ENCODE data around the gene BHLHE23. TPM values are rescaled to one million over a fixed set of nuclear protein-coding genes. Genes with fewer than 3 reads are reported as not detected.

The BHLHE23 gene
- polyA plus RNA-seq, 1 donor, result not detected

DNA sequence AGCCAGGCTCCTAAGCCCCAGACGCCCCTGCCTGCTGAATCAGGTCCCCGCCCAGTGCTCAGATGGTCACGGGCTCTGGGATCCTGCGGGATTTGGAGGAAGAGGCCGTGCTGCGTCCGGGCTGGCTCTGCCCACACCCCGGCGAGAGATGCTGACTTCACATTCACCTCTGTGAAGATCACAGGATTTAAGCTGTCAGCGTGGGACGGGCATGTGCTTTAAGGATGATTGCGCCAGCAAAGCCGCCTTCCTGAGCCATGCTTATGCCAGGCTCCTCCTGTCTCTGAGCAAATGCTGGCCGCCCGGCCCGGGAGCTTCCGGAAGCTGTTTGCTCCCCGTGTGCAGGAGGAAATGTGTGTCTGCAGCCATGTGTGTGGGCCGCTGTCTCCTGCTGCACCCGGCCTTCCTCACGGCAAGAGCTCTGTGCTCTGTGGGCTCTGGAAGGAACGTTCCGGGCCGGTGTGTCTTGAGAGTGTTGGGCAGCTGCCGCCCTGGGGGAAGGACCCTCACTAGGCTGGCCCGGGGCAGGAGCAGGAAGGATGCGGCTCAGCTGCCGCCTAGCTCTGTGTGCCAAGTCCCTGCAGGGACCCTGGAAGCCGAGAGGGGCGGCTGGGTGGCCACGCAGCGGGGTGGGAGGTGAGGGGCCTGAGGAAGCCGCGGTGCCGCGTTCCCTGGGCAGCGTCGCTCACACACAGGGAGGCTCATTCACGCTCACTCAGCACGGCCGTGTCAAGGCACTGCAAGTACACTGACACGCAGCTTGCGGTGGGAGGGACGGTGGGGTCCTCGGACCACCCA is 19.0 kb upstream of the BHLHE23 start:
- peaks cover 91% of the 10 kb centered on the region for H3K27me3 ChIP-seq (ENCODE audit: control insufficient read depth, insufficient read depth, low read length)
- WGBS (ENCODE audit: insufficient coverage, low lambda C conversion rate), result no CpG with 5 or more reads among the region's 45 CpGs
- H3K27ac ChIP-seq (ENCODE audit: low read length), result no peak overlapping the region
- H3K9me3 ChIP-seq (ENCODE audit: control insufficient read depth, low read depth, low read length), result peaks cover 3% of the 10 kb centered on the region
- no peak overlapping the region for H3K4me3 ChIP-seq (ENCODE audit: low read length)
- no peak for DNase-seq
- H3K4me1 ChIP-seq (ENCODE audit: control insufficient read depth, insufficient read depth, low read length), result no peaks in the 10 kb centered on the region
- H3K36me3 ChIP-seq (ENCODE audit: control insufficient read depth, insufficient read depth, low read length), result no peaks in the 10 kb centered on the region

DNA sequence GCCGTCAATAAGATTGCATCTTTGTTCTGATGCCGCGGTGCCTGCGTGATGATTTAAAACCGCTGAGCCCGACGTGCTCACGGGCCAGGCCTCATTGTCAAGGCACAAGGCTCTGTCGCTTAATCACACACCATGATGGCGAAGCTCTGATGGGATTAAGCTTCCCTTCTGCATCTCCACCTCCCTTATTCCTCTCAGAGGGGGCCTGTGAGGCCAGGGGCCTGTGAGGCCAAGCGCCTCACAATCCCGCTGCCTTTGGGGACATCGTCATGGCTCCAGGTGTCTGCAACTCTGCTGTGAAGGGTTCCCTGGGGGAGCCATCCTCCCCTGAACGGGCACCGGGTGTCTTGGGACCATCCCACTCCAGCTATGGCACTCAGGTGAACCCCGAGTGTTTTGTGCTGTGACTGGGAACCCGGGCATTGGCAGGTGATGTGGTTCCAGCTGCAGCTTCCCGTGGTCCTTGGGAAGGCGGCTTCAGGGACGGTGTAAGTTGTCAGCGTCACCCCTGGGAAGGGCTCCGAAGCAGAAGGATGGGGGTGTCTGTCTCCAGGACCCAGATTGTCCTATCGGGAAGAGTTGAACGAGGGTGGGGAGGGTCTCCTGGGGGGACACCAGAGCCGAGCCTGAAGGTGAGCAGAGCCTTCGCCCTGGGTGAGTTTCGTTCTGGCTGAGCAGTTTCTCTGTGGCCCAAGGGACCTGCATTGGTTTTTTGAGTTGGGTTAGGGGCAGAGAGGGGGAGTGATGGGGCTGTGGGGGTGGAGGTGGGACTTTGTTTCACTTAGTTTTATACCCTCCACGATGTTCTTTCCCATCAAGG is 18.0 kb upstream of the BHLHE23 start:
- Histone ChIP-seq H3K9me3 (ENCODE audit: control insufficient read depth, low read depth, low read length) (peaks cover 3% of the 10 kb centered on the region), H3K4me1 (ENCODE audit: control insufficient read depth, insufficient read depth, low read length) (no peaks in the 10 kb centered on the region), H3K36me3 (ENCODE audit: control insufficient read depth, insufficient read depth, low read length) (no peaks in the 10 kb centered on the region), H3K4me3 (ENCODE audit: low read length) (no peak overlapping the region), H3K27ac (ENCODE audit: low read length) (no peak overlapping the region), H3K27me3 (ENCODE audit: control insufficient read depth, insufficient read depth, low read length) (peaks cover 91% of the 10 kb centered on the region)
- 57% methylated on average over 1 of the region's 28 CpGs for WGBS (ENCODE audit: insufficient coverage, low lambda C conversion rate)
- no peak for DNase-seq

DNA sequence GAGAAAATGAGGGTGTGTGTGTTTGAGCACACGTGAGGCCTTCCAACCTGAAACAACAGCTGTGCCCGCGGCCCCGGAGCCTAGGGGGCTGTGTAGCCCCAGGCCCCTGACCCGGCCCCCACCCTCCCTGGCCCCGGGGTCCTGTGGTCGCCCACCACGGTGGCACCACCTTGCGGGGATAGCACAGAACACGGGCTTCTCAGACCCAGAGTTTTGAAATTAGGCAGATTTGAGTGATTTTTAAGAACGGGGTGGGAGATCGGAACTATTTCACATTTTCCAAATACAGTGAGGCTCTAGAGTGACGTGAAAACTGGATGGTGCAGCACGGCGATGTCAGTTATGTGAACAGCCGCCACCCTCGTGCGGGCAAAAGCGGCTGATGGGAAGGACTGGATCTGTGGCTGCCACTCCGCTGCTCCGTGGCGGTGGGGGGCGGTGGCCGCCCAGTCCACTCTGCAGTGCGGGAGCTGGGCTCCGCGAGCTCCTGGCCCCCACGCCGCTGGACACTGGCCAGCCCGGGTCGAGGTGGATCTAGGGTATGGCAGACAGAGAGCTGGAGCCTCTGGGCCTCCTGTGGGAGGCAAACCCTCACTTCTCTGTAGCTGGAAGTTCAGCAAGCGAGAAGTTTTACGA is 17.3 kb upstream of the BHLHE23 start:
- DNase-seq, result no peak
- no peaks in the 10 kb centered on the region for H3K36me3 ChIP-seq (ENCODE audit: control insufficient read depth, insufficient read depth, low read length)
- peaks cover 90% of the 10 kb centered on the region for H3K27me3 ChIP-seq (ENCODE audit: control insufficient read depth, insufficient read depth, low read length)
- H3K4me3 ChIP-seq (ENCODE audit: low read length), result no peak overlapping the region
- WGBS (ENCODE audit: insufficient coverage, low lambda C conversion rate), result no CpG with 5 or more reads among the region's 33 CpGs
- H3K4me1 ChIP-seq (ENCODE audit: control insufficient read depth, insufficient read depth, low read length), result no peaks in the 10 kb centered on the region
- H3K9me3 ChIP-seq (ENCODE audit: control insufficient read depth, low read depth, low read length), result peaks cover 3% of the 10 kb centered on the region
- no peak overlapping the region for H3K27ac ChIP-seq (ENCODE audit: low read length)

DNA sequence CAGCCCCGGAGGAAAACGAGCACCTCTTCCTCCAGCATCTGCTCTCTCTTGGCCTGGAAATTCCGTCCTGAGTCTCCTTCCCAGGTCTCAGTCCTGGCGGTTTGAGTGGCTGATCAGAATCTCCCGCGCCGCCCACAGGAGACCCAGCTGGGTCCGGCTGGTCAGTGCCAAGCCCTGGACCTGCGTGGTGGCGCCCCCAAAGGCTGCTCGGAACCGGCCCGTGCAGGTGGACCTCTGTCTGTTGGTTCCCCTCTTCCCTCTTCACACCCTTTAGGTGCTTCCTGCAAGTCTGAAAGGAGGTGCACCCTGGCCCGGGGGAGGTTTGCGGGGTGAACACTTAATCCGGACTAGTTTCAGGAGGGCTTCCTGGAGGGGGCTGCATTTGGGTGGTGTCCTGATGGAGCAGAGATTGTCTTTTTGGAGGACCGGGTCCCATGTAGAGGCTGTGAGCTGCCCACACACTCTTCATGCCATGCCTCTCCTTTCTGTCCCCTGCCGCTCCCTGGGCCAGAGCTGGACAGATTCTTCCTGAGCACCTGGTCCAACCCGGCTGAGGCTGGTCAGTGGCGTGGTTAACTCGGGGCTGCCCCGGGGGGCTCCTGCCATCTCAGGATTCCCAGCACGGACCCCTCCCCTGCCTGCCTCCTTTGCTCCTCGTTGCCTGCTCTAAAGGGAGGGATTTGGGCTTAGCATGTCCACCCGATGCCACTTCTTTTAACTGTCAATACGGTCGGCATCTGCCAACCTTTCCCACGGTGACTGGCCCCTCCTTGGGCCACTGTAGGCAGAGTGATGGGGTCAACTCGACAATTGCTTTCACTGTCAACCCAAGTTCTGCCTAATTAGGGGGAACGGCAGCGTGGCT is 16.5 kb upstream of the BHLHE23 start:
- no peaks in the 10 kb centered on the region for H3K4me1 ChIP-seq (ENCODE audit: control insufficient read depth, insufficient read depth, low read length)
- 70% methylated on average over 2 of the region's 31 CpGs for WGBS (ENCODE audit: insufficient coverage, low lambda C conversion rate)
- peaks cover 89% of the 10 kb centered on the region for H3K27me3 ChIP-seq (ENCODE audit: control insufficient read depth, insufficient read depth, low read length)
- H3K9me3 ChIP-seq (ENCODE audit: control insufficient read depth, low read depth, low read length), result peaks cover 1% of the 10 kb centered on the region
- no peak overlapping the region for H3K27ac ChIP-seq (ENCODE audit: low read length)
- no peak overlapping the region for H3K4me3 ChIP-seq (ENCODE audit: low read length)
- no peaks in the 10 kb centered on the region for H3K36me3 ChIP-seq (ENCODE audit: control insufficient read depth, insufficient read depth, low read length)
- DNase-seq, result no peak

DNA sequence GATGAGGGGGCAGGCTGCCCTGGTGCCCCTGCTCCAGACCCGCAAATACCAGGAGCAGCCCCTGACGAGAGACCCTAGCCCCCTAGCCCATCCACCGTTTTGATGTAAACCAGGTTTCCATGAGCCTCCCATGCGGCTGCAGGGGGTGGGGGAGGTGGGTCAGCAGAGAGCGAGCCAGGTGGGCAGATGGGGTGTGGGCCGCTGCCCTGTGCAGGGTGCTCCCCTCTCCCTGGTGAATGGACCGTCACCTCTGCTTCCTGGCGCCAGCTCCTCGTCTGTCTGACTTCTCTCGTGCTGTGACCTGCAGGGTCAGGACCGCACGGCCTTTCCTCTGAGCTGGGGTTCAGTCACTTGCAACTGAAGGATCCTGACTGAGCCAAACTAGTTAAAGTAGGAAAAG is 15.7 kb upstream of the BHLHE23 start:
- H3K9me3 ChIP-seq (ENCODE audit: control insufficient read depth, low read depth, low read length), result no peaks in the 10 kb centered on the region
- no peak for DNase-seq
- H3K4me3 ChIP-seq (ENCODE audit: low read length), result no peak overlapping the region
- no peaks in the 10 kb centered on the region for H3K36me3 ChIP-seq (ENCODE audit: control insufficient read depth, insufficient read depth, low read length)
- H3K27ac ChIP-seq (ENCODE audit: low read length), result no peak overlapping the region
- H3K4me1 ChIP-seq (ENCODE audit: control insufficient read depth, insufficient read depth, low read length), result no peaks in the 10 kb centered on the region
- no CpG with 5 or more reads among the region's 12 CpGs for WGBS (ENCODE audit: insufficient coverage, low lambda C conversion rate)
- peaks cover 83% of the 10 kb centered on the region for H3K27me3 ChIP-seq (ENCODE audit: control insufficient read depth, insufficient read depth, low read length)

DNA sequence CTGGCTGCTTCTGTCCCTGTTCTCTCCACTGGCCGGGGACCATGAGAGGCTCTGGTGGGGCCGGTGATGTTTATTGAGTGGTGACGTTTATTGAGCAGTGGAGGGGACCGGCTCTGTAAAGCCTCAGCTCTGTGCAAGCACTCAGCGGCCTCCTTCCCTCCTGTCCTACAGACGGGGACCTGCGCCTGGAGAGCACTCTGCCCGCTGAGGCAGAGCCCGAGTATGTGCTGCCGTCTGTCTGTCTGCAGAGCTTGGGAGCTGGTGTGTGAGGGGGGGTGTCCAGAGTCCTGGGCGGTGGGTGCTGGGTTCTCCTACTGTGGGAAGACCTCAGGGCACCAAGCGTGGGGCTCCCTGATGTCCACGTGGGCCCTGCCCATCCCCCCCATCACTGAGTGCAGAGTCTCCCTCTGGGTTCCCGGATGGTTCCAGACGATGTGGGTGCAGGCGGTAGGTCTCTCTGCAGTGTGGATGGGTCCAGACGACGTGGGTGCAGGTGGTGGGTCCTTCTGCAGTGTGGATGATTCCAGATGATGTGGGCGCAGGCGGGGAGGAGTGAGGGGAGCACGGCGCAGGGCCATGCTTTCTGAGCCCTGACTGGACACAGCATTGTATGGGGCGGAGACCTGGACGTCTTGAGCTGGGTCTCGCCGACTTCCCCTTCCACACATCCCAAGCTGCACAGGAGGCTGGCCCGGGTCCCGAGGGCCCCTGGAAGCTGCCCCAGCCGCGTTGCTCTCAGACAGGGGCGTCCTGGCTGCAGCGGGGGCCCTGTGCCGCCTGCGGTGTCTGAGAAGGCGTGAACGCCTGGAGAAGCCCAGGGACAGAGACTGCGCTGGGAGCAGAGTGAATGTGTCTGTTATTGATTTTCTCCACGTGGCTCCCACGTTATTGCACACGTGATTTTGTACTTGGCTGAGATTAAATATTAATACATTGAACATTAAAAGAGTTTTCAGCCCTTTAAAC is 14.9 kb upstream of the BHLHE23 start:
- Histone ChIP-seq H3K36me3 (ENCODE audit: control insufficient read depth, insufficient read depth, low read length) (no peaks in the 10 kb centered on the region), H3K27me3 (ENCODE audit: control insufficient read depth, insufficient read depth, low read length) (peaks cover 82% of the 10 kb centered on the region), H3K4me3 (ENCODE audit: low read length) (no peak overlapping the region), H3K9me3 (ENCODE audit: control insufficient read depth, low read depth, low read length) (no peaks in the 10 kb centered on the region), H3K4me1 (ENCODE audit: control insufficient read depth, insufficient read depth, low read length) (no peaks in the 10 kb centered on the region), H3K27ac (ENCODE audit: low read length) (no peak overlapping the region)
- no peak for DNase-seq
- 60% methylated on average over 1 of the region's 40 CpGs for WGBS (ENCODE audit: insufficient coverage, low lambda C conversion rate)

DNA sequence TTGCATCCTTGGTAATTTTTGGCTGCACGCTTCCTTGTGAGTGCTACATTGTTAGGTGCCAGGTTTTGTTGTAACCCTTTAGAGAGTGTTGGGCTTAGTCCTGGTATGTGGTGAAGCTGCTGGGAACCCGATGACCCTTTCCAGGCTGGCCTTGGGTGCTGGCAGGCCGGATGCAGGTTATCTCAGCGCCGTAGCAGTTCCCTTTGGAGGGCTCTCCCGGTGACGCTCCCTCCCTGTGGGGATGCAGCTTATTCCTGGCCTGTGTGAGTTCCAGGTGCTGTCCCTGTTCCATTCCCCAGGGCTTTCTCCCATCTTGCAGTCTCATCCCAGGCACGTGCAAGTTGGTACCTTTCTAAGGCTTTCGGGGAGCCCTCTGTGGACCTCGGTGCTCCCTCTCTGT is 13.9 kb upstream of the BHLHE23 start:
- Histone ChIP-seq H3K4me3 (ENCODE audit: low read length) (no peak overlapping the region), H3K4me1 (ENCODE audit: control insufficient read depth, insufficient read depth, low read length) (no peaks in the 10 kb centered on the region), H3K9me3 (ENCODE audit: control insufficient read depth, low read depth, low read length) (no peaks in the 10 kb centered on the region), H3K27me3 (ENCODE audit: control insufficient read depth, insufficient read depth, low read length) (peaks cover 82% of the 10 kb centered on the region), H3K36me3 (ENCODE audit: control insufficient read depth, insufficient read depth, low read length) (no peaks in the 10 kb centered on the region), H3K27ac (ENCODE audit: low read length) (no peak overlapping the region)
- DNase-seq, result no peak
- no CpG with 5 or more reads among the region's 10 CpGs for WGBS (ENCODE audit: insufficient coverage, low lambda C conversion rate)

DNA sequence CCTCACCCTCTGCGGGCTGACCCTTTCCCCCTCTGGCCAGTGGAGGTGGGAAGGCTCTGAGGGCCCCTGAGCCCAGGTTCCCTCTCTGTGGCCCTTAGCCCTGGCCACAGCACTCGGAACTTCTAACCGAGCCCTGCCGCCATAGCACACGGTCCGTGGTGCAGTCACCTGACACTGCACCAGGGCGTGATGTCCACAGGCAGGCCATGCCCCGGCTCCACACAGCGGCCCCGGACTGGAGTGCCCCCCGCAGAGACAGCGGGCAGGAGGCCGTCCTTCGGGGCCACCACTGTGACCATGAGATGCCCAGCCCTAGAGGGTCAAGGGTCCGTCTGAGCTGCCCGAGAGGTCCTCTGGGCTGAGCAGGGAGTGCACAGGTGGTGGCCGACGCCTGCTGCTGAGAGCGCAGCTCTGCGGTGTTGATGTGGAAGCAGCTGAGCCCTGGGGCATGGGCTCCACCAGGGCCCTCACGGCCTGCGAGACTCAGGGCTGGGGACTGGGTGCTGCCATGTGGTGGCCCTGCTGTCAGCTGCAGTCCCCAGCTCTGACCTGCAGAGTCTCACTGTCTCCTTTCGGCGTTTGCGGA is 11.2 kb upstream of the BHLHE23 start:
- Histone ChIP-seq H3K4me3 (ENCODE audit: low read length) (no peak overlapping the region), H3K27me3 (ENCODE audit: control insufficient read depth, insufficient read depth, low read length) (peaks cover 83% of the 10 kb centered on the region), H3K36me3 (ENCODE audit: control insufficient read depth, insufficient read depth, low read length) (no peaks in the 10 kb centered on the region), H3K9me3 (ENCODE audit: control insufficient read depth, low read depth, low read length) (no peaks in the 10 kb centered on the region), H3K4me1 (ENCODE audit: control insufficient read depth, insufficient read depth, low read length) (no peaks in the 10 kb centered on the region), H3K27ac (ENCODE audit: low read length) (no peak overlapping the region)
- WGBS (ENCODE audit: insufficient coverage, low lambda C conversion rate), result no CpG with 5 or more reads among the region's 25 CpGs
- DNase-seq, result no peak

All from large intestine (tissue), 3 donors.